Measurements from ENCODE around the gene GPR179. TPM values are rescaled to one million over a fixed set of nuclear protein-coding genes. Genes with fewer than 3 reads are reported as not detected.

GPR179 gene
- total and polyA plus RNA-seq, 2 donors (not counting 1 experiment from before 2014, with no cell fraction given) = under 0.01 TPM; not detected in 1

- Histone ChIP-seq H3K27me3 (ENCODE audit: control insufficient read depth, insufficient read depth, low read length) (peaks cover 21% of the 10 kb centered on the region), H3K9ac (ENCODE audit: insufficient read depth, low read length) (no peak overlapping the region)
These were observed 12.8 kb downstream of the GPR179 start for GRCh38 chr17:38330941-38331411.

GRCh38 chr17:38329808-38330730 lies 13.7 kb downstream of the GPR179 start:
- H3K4me2 ChIP-seq (ENCODE audit: extremely low read depth, insufficient read depth, low read length) = no peak overlapping the region
- no peaks in the 10 kb centered on the region for H3K36me3 ChIP-seq (ENCODE audit: control insufficient read depth, insufficient read depth, low read length)
- no peak overlapping the region for H3K27ac ChIP-seq (ENCODE audit: insufficient read depth, low read length)
- peaks cover 21% of the 10 kb centered on the region for H3K27me3 ChIP-seq (ENCODE audit: control insufficient read depth, insufficient read depth, low read length)
- TF ChIP-seq EZH2 (IDR thresholded peaks at IDR 0.05; ENCODE audit: low read length, missing control alignments) (no peak), CTCF (conservative IDR thresholded peaks at IDR 0.05 in 1 of 2, IDR thresholded peaks at IDR 0.05 in 1 of 2; ENCODE audit: low read depth in 1 of 2, low read length in 2 of 2) (no peak)
- no peaks in the 10 kb centered on the region for H3K9me3 ChIP-seq (ENCODE audit: control insufficient read depth, insufficient read depth, low read depth, low read length)
- no peak for DNase-seq (ENCODE audit: low read depth in 2 of 2)
- no peak overlapping the region for H3K4me3 ChIP-seq (replicated peaks in 1 of 4; ENCODE audit: control extremely low read depth in 1 of 4, insufficient read depth in 1 of 4, low read depth in 3 of 4, low read length in 4 of 4)
- H3K4me1 ChIP-seq (ENCODE audit: control insufficient read depth, extremely low read depth, insufficient read depth, low read length) = no peaks in the 10 kb centered on the region
- H2AFZ ChIP-seq (ENCODE audit: low read length) = no peak overlapping the region
- no peaks in the 10 kb centered on the region for H3K79me2 ChIP-seq (ENCODE audit: control insufficient read depth, insufficient read depth, low read length)
- H4K20me1 ChIP-seq (ENCODE audit: control insufficient read depth, extremely low read depth, insufficient read depth, low read length) = no peaks in the 10 kb centered on the region
- no peak overlapping the region for H3K9ac ChIP-seq (ENCODE audit: insufficient read depth, low read length)

More at GRCh38 chr17:38330941-38331411, 12.8 kb downstream of the GPR179 start:
- no peaks in the 10 kb centered on the region for H3K4me1 ChIP-seq (ENCODE audit: control insufficient read depth, extremely low read depth, insufficient read depth, low read length)
- H3K4me2 ChIP-seq (ENCODE audit: extremely low read depth, insufficient read depth, low read length) = no peak overlapping the region
- H3K79me2 ChIP-seq (ENCODE audit: control insufficient read depth, insufficient read depth, low read length) = no peaks in the 10 kb centered on the region
- H2AFZ ChIP-seq (ENCODE audit: low read length) = no peak overlapping the region
- H3K9me3 ChIP-seq (ENCODE audit: control insufficient read depth, insufficient read depth, low read depth, low read length) = no peaks in the 10 kb centered on the region
- H4K20me1 ChIP-seq (ENCODE audit: control insufficient read depth, extremely low read depth, insufficient read depth, low read length) = no peaks in the 10 kb centered on the region
- no peaks in the 10 kb centered on the region for H3K36me3 ChIP-seq (ENCODE audit: control insufficient read depth, insufficient read depth, low read length)
- TF ChIP-seq CTCF (conservative IDR thresholded peaks at IDR 0.05 in 1 of 2, IDR thresholded peaks at IDR 0.05 in 1 of 2; ENCODE audit: low read depth in 1 of 2, low read length in 2 of 2) (no peak), EZH2 (IDR thresholded peaks at IDR 0.05; ENCODE audit: low read length, missing control alignments) (no peak)
- H3K4me3 ChIP-seq (replicated peaks in 1 of 4; ENCODE audit: control extremely low read depth in 1 of 4, insufficient read depth in 1 of 4, low read depth in 3 of 4, low read length in 4 of 4) = no peak overlapping the region
- no peak for DNase-seq (ENCODE audit: low read depth in 2 of 2)
- no peak overlapping the region for H3K27ac ChIP-seq (ENCODE audit: insufficient read depth, low read length)

GRCh38 chr17:38329284-38329683 lies 14.5 kb downstream of the GPR179 start:
- Histone ChIP-seq H3K27me3 (ENCODE audit: control insufficient read depth, insufficient read depth, low read length) (peaks cover 20% of the 10 kb centered on the region), H3K27ac (ENCODE audit: insufficient read depth, low read length) (no peak overlapping the region), H4K20me1 (ENCODE audit: control insufficient read depth, extremely low read depth, insufficient read depth, low read length) (no peaks in the 10 kb centered on the region), H3K4me1 (ENCODE audit: control insufficient read depth, extremely low read depth, insufficient read depth, low read length) (no peaks in the 10 kb centered on the region), H3K79me2 (ENCODE audit: control insufficient read depth, insufficient read depth, low read length) (no peaks in the 10 kb centered on the region), H3K36me3 (ENCODE audit: control insufficient read depth, insufficient read depth, low read length) (no peaks in the 10 kb centered on the region), H3K9me3 (ENCODE audit: control insufficient read depth, insufficient read depth, low read depth, low read length) (no peaks in the 10 kb centered on the region), H3K4me3 (replicated peaks in 1 of 4; ENCODE audit: control extremely low read depth in 1 of 4, insufficient read depth in 1 of 4, low read depth in 3 of 4, low read length in 4 of 4) (no peak overlapping the region), H2AFZ (ENCODE audit: low read length) (no peak overlapping the region), H3K4me2 (ENCODE audit: extremely low read depth, insufficient read depth, low read length) (no peak overlapping the region), H3K9ac (ENCODE audit: insufficient read depth, low read length) (no peak overlapping the region)
- DNase-seq (ENCODE audit: low read depth in 2 of 2) = no peak
- no peak for TF ChIP-seq EZH2 (IDR thresholded peaks at IDR 0.05; ENCODE audit: low read length, missing control alignments)
- no peak for TF ChIP-seq CTCF (conservative IDR thresholded peaks at IDR 0.05 in 1 of 2, IDR thresholded peaks at IDR 0.05 in 1 of 2; ENCODE audit: low read depth in 1 of 2, low read length in 2 of 2)

Measured in fibroblast of lung (primary cell).